ENCODE results near the gene CCNB1. TPM values are rescaled to one million over a fixed set of nuclear protein-coding genes. Genes with fewer than 3 reads are reported as not detected.
A peak's percentile ranks its signal among the peaks of the same experiment; 100 is the strongest.

The CCNB1 gene
- total RNA-seq, 2 donors from 2014 or later = 1.2 to 5.6 TPM

DNA sequence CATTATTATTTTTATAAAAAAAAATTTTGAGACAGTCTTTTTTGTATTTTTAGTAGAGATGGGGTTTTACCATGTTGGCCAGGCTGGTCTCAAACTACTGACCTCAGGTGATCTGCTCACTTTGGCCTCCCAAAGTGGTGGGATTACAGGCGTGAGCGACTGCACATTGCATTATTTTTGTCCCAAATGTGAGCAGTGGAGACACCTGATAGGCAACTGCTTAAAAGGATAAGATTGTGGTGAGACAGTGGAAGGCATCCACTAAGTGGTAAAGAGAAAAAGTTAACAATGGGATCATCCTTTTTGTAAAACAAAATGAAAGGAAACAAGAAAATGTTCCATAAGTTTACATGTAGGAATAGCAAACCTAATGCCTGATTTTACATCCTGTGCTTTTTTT is 20.4 kb downstream of the CCNB1 start:
- Histone ChIP-seq H3K4me1 (peaks cover 0 to 13% of the 10 kb centered on the region in 2 donors), H3K9me3 (no peaks in the 10 kb centered on the region), H3K4me3 (no peak overlapping the region), H3K27ac (no peak overlapping the region), H3K36me3 (no peaks in the 10 kb centered on the region), H3K27me3 (no peaks in the 10 kb centered on the region)
- no peak for TF ChIP-seq CTCF (IDR thresholded peaks at IDR 0.05)
- no peak for DNase-seq (ENCODE audit: low spot score)

DNA sequence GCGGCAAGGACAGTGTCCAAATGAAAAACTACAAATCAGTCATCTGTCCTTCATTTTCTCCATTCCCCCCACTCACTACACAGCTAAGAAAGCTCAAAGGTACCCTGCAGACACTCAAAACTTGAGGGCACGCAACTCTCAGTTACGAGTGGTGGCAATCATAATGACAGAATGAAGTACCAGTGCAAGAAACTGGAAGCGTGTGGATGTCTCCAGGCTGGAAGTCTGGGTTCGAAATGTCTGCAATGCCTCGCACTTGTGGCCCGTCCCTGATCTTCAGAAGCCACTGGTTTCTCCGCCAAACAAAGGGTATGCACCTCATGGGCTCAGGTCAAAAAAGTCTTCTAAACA is 21.8 kb downstream of the CCNB1 start:
- no peaks in the 10 kb centered on the region for H3K36me3 ChIP-seq
- H3K4me1 ChIP-seq = peaks cover 0 to 13% of the 10 kb centered on the region in 2 donors
- no peaks in the 10 kb centered on the region for H3K9me3 ChIP-seq
- no peak for DNase-seq (ENCODE audit: low spot score)
- no peaks in the 10 kb centered on the region for H3K27me3 ChIP-seq
- peak overlapping the region; percentile 62 to 75 for H3K4me3 ChIP-seq
- no peak for TF ChIP-seq CTCF (IDR thresholded peaks at IDR 0.05)
- H3K27ac ChIP-seq = peak overlapping the region; percentile 64 to 76

- Histone ChIP-seq H3K4me1 (peaks cover 0 to 13% of the 10 kb centered on the region in 2 donors), H3K9me3 (no peaks in the 10 kb centered on the region), H3K27me3 (no peaks in the 10 kb centered on the region), H3K4me3 (peak within 1 kb of the TSS; percentile 62 to 75), H3K27ac (peak within 1 kb of the TSS; percentile 64 to 76), H3K36me3 (no peaks in the 10 kb centered on the region)
- TF ChIP-seq CTCF (IDR thresholded peaks at IDR 0.05) = no peak
- DNase-seq (ENCODE audit: low spot score) = peak; percentile 91
Observed at GRCh38 chr5:69189162-69190086, 22.5 kb downstream of the CCNB1 start, which contains the start of gene CENPH. Gene CENPH, plus strand, starts transcription at chr5:69189583. Its CDS starts 52 bp downstream, at chr5:69189635.

GRCh38 chr5:69202497-69202896 is 35.5 kb downstream of the CCNB1 start:
- no peaks in the 10 kb centered on the region for H3K36me3 ChIP-seq
- no peak for TF ChIP-seq CTCF (IDR thresholded peaks at IDR 0.05)
- no peak overlapping the region for H3K4me3 ChIP-seq
- H3K27ac ChIP-seq = no peak overlapping the region
- no peaks in the 10 kb centered on the region for H3K27me3 ChIP-seq
- no peak for DNase-seq (ENCODE audit: low spot score)
- H3K4me1 ChIP-seq = no peaks in the 10 kb centered on the region
- no peaks in the 10 kb centered on the region for H3K9me3 ChIP-seq

DNA sequence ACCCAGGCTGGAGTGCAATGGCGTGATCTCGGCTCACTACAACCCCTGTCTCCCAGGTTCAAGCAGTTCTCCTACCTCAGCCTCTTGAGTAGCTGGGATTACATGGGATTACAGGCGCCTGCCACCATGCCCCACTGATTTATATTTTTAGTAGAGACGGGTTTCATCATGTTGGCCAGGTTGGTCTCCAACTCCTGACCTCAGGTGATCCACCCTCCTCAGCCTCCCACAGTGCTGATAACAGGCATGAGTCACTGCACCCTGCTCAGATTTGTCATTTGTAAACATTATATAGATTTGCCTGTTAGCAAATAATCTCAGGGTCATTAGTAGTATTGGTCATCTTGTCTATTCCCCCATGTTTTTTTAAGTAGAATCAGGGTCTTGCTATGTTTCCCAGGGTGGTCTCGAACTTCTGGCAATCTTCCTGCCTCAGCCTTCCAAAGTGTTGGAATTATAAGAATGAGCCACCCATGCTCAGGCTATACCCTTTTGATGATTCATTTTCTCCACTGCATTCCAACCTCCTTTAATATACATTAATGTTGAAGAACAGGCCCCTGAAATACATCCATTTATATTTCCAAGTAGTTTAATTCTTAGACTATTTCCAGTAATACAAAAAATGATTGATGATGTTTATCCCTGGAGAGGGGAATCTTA is 39.7 kb downstream of the CCNB1 start:
- no peak for DNase-seq (ENCODE audit: low spot score)
- Histone ChIP-seq H3K4me1 (no peaks in the 10 kb centered on the region), H3K27ac (no peak overlapping the region), H3K9me3 (no peaks in the 10 kb centered on the region), H3K4me3 (no peak overlapping the region), H3K36me3 (no peaks in the 10 kb centered on the region), H3K27me3 (no peaks in the 10 kb centered on the region)
- TF ChIP-seq CTCF (IDR thresholded peaks at IDR 0.05) = no peak

Data from right atrium auricular region (tissue), 2 donors.